GM12878 (cell line): ENCODE measurements around the gene LRP1B.

Experiments
- CHD1 ChIP-seq: IDR thresholded peaks from 2 replicates; pipeline ENCODE4 v1.6.1; 2012; ENCODE audit warnings: low read depth, low read length, improper control_type of control experiment
- NRF1 ChIP-seq: conservative IDR thresholded peaks from 2 replicates; pipeline ENCODE4 v1.6.1; 2011; ENCODE audit warnings: mild to moderate bottlenecking, low read depth, low read length, improper control_type of control experiment
- POLR2A ChIP-seq: IDR thresholded peaks from 2 replicates; pipeline ENCODE4 v1.6.1; 2011; ENCODE audit warnings: low read depth, mild to moderate bottlenecking, low read length
- POLR2AphosphoS5 ChIP-seq: IDR thresholded peaks from 2 replicates; pipeline ENCODE4 v1.6.1; 2011; ENCODE audit warnings: mild to moderate bottlenecking, low read length, inconsistent platforms
- STAT3 ChIP-seq: IDR thresholded peaks from 2 replicates; pipeline ENCODE4 v1.6.1; 2011; ENCODE audit warnings: low read depth, low read length, improper control_type of control experiment
- TF ChIP-seq, protein P1 (sequence below): IDR thresholded peaks from 2 replicates; pipeline ENCODE4 v1.6.1; 2011; ENCODE audit warnings: low read depth, low read length, improper control_type of control experiment, borderline replicate concordance
- TF ChIP-seq, protein P2 (sequence below): fragments of 450-650 bp; IDR thresholded peaks from 2 replicates; pipeline ENCODE4 v1.6.1; 2016; ENCODE audit warnings: mild to moderate bottlenecking
- TF ChIP-seq, protein P3 (sequence below), 3 experiments: IDR thresholded peaks in 2 of 3; conservative IDR thresholded peaks in 1 of 3; 2 replicates each; pipeline ENCODE4 v1.5.1; 2011; ENCODE audit warnings: low read depth in 3 of 3, low read length in 3 of 3, mild to moderate bottlenecking in 3 of 3, control low read depth in 2 of 3, moderate library complexity in 2 of 3, inconsistent platforms in 1 of 3, mixed read lengths in 1 of 3; ENCODE audit not compliant: control insufficient read depth in 2 of 3, insufficient read depth in 1 of 3; ENCODE audit errors: extremely low read depth in 1 of 3

DNA sequence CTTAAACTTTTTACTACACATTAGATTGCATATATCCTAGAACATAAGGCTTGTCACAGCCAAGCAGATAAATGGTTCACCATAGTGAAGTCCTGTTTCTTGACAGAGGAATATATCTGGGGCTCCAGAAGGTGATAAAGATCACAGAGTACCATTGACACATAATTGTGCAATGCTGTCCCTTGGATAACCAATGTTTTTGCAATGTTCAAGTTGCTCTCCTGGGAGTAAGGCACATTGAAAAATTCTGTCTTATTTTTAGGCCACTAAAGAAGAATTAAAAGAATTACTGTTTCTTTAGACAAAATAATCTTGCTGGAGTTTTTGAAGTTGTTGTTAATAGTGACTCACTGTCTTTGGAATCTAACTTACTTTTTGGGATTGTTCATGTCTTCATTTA lies 1132.8 kb downstream of the LRP1B start:
- TF ChIP-seq, protein P1, sequence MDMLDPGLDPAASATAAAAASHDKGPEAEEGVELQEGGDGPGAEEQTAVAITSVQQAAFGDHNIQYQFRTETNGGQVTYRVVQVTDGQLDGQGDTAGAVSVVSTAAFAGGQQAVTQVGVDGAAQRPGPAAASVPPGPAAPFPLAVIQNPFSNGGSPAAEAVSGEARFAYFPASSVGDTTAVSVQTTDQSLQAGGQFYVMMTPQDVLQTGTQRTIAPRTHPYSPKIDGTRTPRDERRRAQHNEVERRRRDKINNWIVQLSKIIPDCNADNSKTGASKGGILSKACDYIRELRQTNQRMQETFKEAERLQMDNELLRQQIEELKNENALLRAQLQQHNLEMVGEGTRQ, result no peak
- TF ChIP-seq POLR2A (no peak), CHD1 (no peak), NRF1 (no peak), STAT3 (no peak), POLR2AphosphoS5 (no peak)
- TF ChIP-seq, protein P2, sequence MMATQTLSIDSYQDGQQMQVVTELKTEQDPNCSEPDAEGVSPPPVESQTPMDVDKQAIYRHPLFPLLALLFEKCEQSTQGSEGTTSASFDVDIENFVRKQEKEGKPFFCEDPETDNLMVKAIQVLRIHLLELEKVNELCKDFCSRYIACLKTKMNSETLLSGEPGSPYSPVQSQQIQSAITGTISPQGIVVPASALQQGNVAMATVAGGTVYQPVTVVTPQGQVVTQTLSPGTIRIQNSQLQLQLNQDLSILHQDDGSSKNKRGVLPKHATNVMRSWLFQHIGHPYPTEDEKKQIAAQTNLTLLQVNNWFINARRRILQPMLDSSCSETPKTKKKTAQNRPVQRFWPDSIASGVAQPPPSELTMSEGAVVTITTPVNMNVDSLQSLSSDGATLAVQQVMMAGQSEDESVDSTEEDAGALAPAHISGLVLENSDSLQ, result no peak
- TF ChIP-seq, protein P3, sequence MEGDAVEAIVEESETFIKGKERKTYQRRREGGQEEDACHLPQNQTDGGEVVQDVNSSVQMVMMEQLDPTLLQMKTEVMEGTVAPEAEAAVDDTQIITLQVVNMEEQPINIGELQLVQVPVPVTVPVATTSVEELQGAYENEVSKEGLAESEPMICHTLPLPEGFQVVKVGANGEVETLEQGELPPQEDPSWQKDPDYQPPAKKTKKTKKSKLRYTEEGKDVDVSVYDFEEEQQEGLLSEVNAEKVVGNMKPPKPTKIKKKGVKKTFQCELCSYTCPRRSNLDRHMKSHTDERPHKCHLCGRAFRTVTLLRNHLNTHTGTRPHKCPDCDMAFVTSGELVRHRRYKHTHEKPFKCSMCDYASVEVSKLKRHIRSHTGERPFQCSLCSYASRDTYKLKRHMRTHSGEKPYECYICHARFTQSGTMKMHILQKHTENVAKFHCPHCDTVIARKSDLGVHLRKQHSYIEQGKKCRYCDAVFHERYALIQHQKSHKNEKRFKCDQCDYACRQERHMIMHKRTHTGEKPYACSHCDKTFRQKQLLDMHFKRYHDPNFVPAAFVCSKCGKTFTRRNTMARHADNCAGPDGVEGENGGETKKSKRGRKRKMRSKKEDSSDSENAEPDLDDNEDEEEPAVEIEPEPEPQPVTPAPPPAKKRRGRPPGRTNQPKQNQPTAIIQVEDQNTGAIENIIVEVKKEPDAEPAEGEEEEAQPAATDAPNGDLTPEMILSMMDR (IDR thresholded peaks at IDR 0.05 in 2 of 3, conservative IDR thresholded peaks at IDR 0.05 in 1 of 3; ENCODE audit: control insufficient read depth in 2 of 3, extremely low read depth in 1 of 3, insufficient read depth in 1 of 3, low read depth in 3 of 3, low read length in 3 of 3), result no peak
